ENCODE measurements around the gene HEYL. TPM values are rescaled to one million over a fixed set of nuclear protein-coding genes. Genes with fewer than 3 reads are reported as not detected.

The HEYL gene
- total and polyA plus RNA-seq, 5 donors, result 22.6 to 50.5 (median 32.3) TPM

Other genes with a start within 250 kb of the HEYL start
- gene BMP8A, start 148.0 kb downstream of the HEYL start, total RNA-seq, result 1 to 10 TPM; 1.6 to 2.5 (median 2.2) TPM
- gene BMP8A, start 148.0 kb downstream of the HEYL start, polyA plus RNA-seq, result 0.32 TPM
- 100 to 1,000 TPM; 267 to 489 (median 336) TPM for gene PABPC4, start 62.9 kb downstream of the HEYL start, total RNA-seq
- 154 TPM for gene PABPC4, start 62.9 kb downstream of the HEYL start, polyA plus RNA-seq
- 10 to 100 TPM; 18.2 to 44.8 (median 41.3) TPM for gene NT5C1A, start 32.5 kb upstream of the HEYL start, total RNA-seq
- 5.7 TPM for gene NT5C1A, start 32.5 kb upstream of the HEYL start, polyA plus RNA-seq
- gene HPCAL4, start 51.8 kb upstream of the HEYL start, total RNA-seq, result 1 to 10 TPM in 3 of 4 donors, under 1 TPM in 1; 0.89 to 5.2 (median 4.1) TPM
- gene HPCAL4, start 51.8 kb upstream of the HEYL start, polyA plus RNA-seq, result 2.8 TPM
- gene PPIE, start 99.2 kb upstream of the HEYL start, total RNA-seq, result 10 to 100 TPM; 30.8 to 34.9 (median 34.1) TPM
- 37.6 TPM for gene PPIE, start 99.2 kb upstream of the HEYL start, polyA plus RNA-seq
- 10 to 100 TPM in 2 of 4 donors, 1 to 10 TPM in 2; 6.2 to 21.2 (median 11.6) TPM for gene OXCT2, start 131.7 kb upstream of the HEYL start, total RNA-seq
- 4.3 TPM for gene OXCT2, start 131.7 kb upstream of the HEYL start, polyA plus RNA-seq
- gene BMP8B, start 149.2 kb upstream of the HEYL start, total RNA-seq, result under 1 TPM; 0.37 to 0.78 (median 0.65) TPM
- gene BMP8B, start 149.2 kb upstream of the HEYL start, polyA plus RNA-seq, result 0.25 TPM
- gene TRIT1, start 243.9 kb upstream of the HEYL start, total RNA-seq, result 10 to 100 TPM; 16.4 to 20.6 (median 18.1) TPM
- 17.6 TPM for gene TRIT1, start 243.9 kb upstream of the HEYL start, polyA plus RNA-seq